H9 (cell line): ENCODE results near the gene TFEB. TPM values are rescaled to one million over a fixed set of nuclear protein-coding genes. Genes with fewer than 3 reads are reported as not detected.

Source experiments
- DNase-seq: peaks from one replicate; pipeline ENCODE4 v3.0.0-alpha.2; 2017
- H2AFZ ChIP-seq: one replicate; pipeline ENCODE4 v1.6.1; 2013; ENCODE audit warnings: mild to moderate bottlenecking, low read length, control low read depth, moderate library complexity
- H2AK5ac ChIP-seq: 2 replicates; pipeline ENCODE4 v1.6.1; 2013; ENCODE audit warnings: low read length, control low read depth, mixed read lengths; ENCODE audit not compliant: insufficient read length
- H2BK120ac ChIP-seq: one replicate; pipeline ENCODE4 v1.6.1; 2013; ENCODE audit warnings: low read depth, mild to moderate bottlenecking, low read length, control low read depth, inconsistent platforms; ENCODE audit not compliant: poor library complexity, severe bottlenecking
- H2BK12ac ChIP-seq: 2 replicates; pipeline ENCODE4 v1.6.1; 2013; ENCODE audit warnings: low read length, control low read depth, mixed read lengths, low read depth; ENCODE audit not compliant: insufficient read length
- H2BK15ac ChIP-seq: 2 replicates; pipeline ENCODE4 v1.6.1; 2013; ENCODE audit warnings: low read depth, low read length, control low read depth
- H2BK20ac ChIP-seq: one replicate; pipeline ENCODE4 v1.6.1; 2013; ENCODE audit warnings: low read depth, mild to moderate bottlenecking, low read length, control low read depth, inconsistent platforms; ENCODE audit not compliant: poor library complexity, severe bottlenecking
- H2BK5ac ChIP-seq: 2 replicates; pipeline ENCODE4 v1.6.1; 2013; ENCODE audit warnings: low read length, control low read depth, mixed read lengths; ENCODE audit not compliant: insufficient read length
- H3K14ac ChIP-seq: 2 replicates; pipeline ENCODE4 v1.6.1; 2013; ENCODE audit warnings: low read length, control low read depth; ENCODE audit not compliant: insufficient read depth
- H3K18ac ChIP-seq: 2 replicates; pipeline ENCODE4 v1.6.1; 2013; ENCODE audit warnings: low read depth, mild to moderate bottlenecking, mixed read lengths, low read length, control low read depth; ENCODE audit not compliant: insufficient read length
- H3K23ac ChIP-seq: 2 replicates; pipeline ENCODE4 v1.6.1; 2013; ENCODE audit warnings: low read length, control low read depth, mixed read lengths, low read depth; ENCODE audit not compliant: insufficient read length
- H3K23me2 ChIP-seq: 2 replicates; pipeline ENCODE4 v1.6.1; 2013; ENCODE audit warnings: low read depth, mild to moderate bottlenecking, mixed read lengths, low read length, control low read depth; ENCODE audit not compliant: insufficient read length, poor library complexity, severe bottlenecking
- H3K27ac ChIP-seq: 2 replicates; pipeline ENCODE4 v1.5.1; 2013; ENCODE audit warnings: low read length, control low read depth, mixed read lengths, low read depth; ENCODE audit not compliant: insufficient read length
- H3K27me3 ChIP-seq: 2 replicates; pipeline ENCODE4 v1.6.1; 2013; ENCODE audit warnings: low read length, control low read depth, inconsistent platforms; ENCODE audit not compliant: insufficient read depth
- H3K4ac ChIP-seq: 2 replicates; pipeline ENCODE4 v1.6.1; 2013; ENCODE audit warnings: low read depth, mild to moderate bottlenecking, control low read depth, inconsistent platforms, low read length, moderate library complexity
- H3K4me1 ChIP-seq: 2 replicates; pipeline ENCODE4 v1.6.1; 2013; ENCODE audit warnings: low read length, control low read depth, inconsistent platforms; ENCODE audit not compliant: insufficient read depth
- H3K4me2 ChIP-seq: 2 replicates; pipeline ENCODE4 v1.6.1; 2013; ENCODE audit warnings: low read length, control low read depth, mixed read lengths; ENCODE audit not compliant: insufficient read length, insufficient read depth
- H3K56ac ChIP-seq: 2 replicates; pipeline ENCODE4 v1.6.1; 2013; ENCODE audit warnings: low read depth, mild to moderate bottlenecking, mixed read lengths, low read length, control low read depth; ENCODE audit not compliant: insufficient read length
- H3K79me1 ChIP-seq: 2 replicates; pipeline ENCODE4 v1.6.1; 2013; ENCODE audit warnings: low read depth, mild to moderate bottlenecking, moderate library complexity, low read length, control low read depth, inconsistent platforms; ENCODE audit not compliant: insufficient read depth, poor library complexity, severe bottlenecking
- H3K79me2 ChIP-seq: 2 replicates; pipeline ENCODE4 v1.6.1; 2013; ENCODE audit warnings: low read length, control low read depth, inconsistent platforms; ENCODE audit not compliant: insufficient read depth
- H3K9ac ChIP-seq: 2 replicates; pipeline ENCODE4 v1.6.1; 2013; ENCODE audit warnings: low read length, control low read depth, mixed read lengths; ENCODE audit not compliant: insufficient read length; ENCODE audit errors: extremely low read depth
- H3K9me3 ChIP-seq: one replicate; pipeline ENCODE4 v1.6.1; 2013; ENCODE audit warnings: low read depth, low read length, inconsistent platforms; ENCODE audit not compliant: control insufficient read depth
- H3T11ph ChIP-seq: one replicate; pipeline ENCODE4 v1.6.1; 2013; ENCODE audit warnings: mild to moderate bottlenecking, low read length, control low read depth, inconsistent platforms
- H4K20me1 ChIP-seq: one replicate; pipeline ENCODE4 v1.6.1; 2013; ENCODE audit not compliant: control insufficient read depth, insufficient read length, insufficient read depth
- H4K5ac ChIP-seq: 2 replicates; pipeline ENCODE4 v1.6.1; 2013; ENCODE audit warnings: low read depth, mild to moderate bottlenecking, mixed read lengths, low read length, control low read depth; ENCODE audit not compliant: insufficient read length
- H4K8ac ChIP-seq: replicated peaks from 2 replicates; pipeline ENCODE4 v1.6.1; 2013; ENCODE audit warnings: low read length, control low read depth, mixed read lengths, low read depth; ENCODE audit not compliant: insufficient read length
- H4K91ac ChIP-seq: 2 replicates; pipeline ENCODE4 v1.6.1; 2013; ENCODE audit warnings: low read depth, mild to moderate bottlenecking, moderate library complexity, mixed read lengths, low read length, control low read depth; ENCODE audit not compliant: insufficient read length
- H3K27ac Mint-ChIP-seq, 3 experiments: 2 replicates in 2 of 3; 3 replicates in 1 of 3; pipeline ENCODE4 v1.8.0; 2020 to 2021; ENCODE audit warnings: mixed read lengths in 3 of 3, mild to moderate bottlenecking in 1 of 3, moderate library complexity in 1 of 3
- H3K27me3 Mint-ChIP-seq: 2 replicates; pipeline ENCODE4 v1.8.0; 2021; ENCODE audit warnings: low read depth, mild to moderate bottlenecking, moderate library complexity, mixed read lengths
- H3K36me3 Mint-ChIP-seq, 3 experiments: 2 replicates in 2 of 3; 3 replicates in 1 of 3; pipeline ENCODE4 v1.8.0; 2020 to 2021; ENCODE audit warnings: low read depth in 3 of 3, mixed read lengths in 3 of 3; ENCODE audit not compliant: insufficient read depth in 1 of 3
- H3K4me1 Mint-ChIP-seq, 2 experiments: 2 replicates each; pipeline ENCODE4 v1.8.0; 2020; ENCODE audit warnings: mixed read lengths in 2 of 2
- H3K4me3 Mint-ChIP-seq, 2 experiments: 2 replicates in 1 of 2; 3 replicates in 1 of 2; pipeline ENCODE4 v1.8.0; 2020 to 2021; ENCODE audit warnings: mild to moderate bottlenecking in 2 of 2, mixed read lengths in 2 of 2, moderate library complexity in 1 of 2
- H3K9me3 Mint-ChIP-seq, 2 experiments: 2 replicates in 1 of 2; 3 replicates in 1 of 2; pipeline ENCODE4 v1.8.0; 2020; ENCODE audit warnings: mild to moderate bottlenecking in 2 of 2, mixed read lengths in 2 of 2, moderate library complexity in 1 of 2
- CTCF ChIP-seq: fragments of 200-600 bp; sonication (generic); conservative IDR thresholded peaks from 3 replicates; pipeline ENCODE4 v1.8.0; 2021; ENCODE audit warnings: antibody characterized with exemption, mild to moderate bottlenecking
- WGBS: extraction: QIAGEN DNeasy Blood & Tissue Kit; methylation state at CpG from one replicate; pipeline ENCODE4 v1.1.7; 2013; ENCODE audit warnings: missing lambda C conversion rate, low lambda C conversion rate, mixed read lengths; ENCODE audit not compliant: insufficient read length; ENCODE audit errors: extremely low coverage; 5-methylcytosine and 5-hydroxymethylcytosine counted together
- total RNA-seq: library from RNA; stranded (reverse); gene quantifications from 2 replicates; pipeline ENCODE4 v1.2.1, GENCODE V29; 2021

Gene TFEB
- total RNA-seq, 1 experiment from 2014 or later, result 1.2 TPM

DNA sequence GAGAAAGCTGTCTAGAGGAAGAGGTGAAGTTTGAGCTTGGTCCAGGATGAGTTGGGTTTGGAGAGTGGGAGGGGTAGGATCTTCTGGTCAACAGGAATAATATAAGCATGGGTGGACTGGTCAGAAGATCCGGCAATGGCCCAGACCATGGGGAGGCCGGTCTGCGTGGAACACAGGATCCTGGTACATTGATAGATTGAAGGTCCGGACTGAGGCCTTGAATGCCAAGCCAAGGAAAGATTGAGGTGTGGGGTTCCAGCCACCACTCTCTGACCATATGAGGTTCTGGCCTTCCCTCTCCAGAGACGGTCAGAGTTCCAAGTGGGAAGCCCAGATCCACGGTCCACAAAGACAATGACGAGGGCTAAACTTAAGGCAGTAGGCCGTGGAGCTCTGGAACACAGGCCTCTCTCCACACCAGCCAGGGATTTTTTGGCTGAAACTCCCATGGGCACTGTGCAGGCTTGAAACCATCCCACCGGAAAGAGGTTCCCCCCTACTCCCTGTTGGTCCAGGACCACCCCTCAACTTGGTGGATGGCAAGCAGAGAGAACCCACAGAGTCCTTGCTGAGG lies 94.0 kb downstream of the TFEB start:
- no peak for TF ChIP-seq CTCF
- H4K91ac ChIP-seq, result no peak overlapping the region
- no peak overlapping the region for H2BK12ac ChIP-seq
- peaks cover 9% of the 10 kb centered on the region; the same call in 1 of the 2 replicates for H3K4me1 ChIP-seq
- no peak overlapping the region for H3K4me2 ChIP-seq
- peaks cover under 1% of the 10 kb centered on the region; the same call in 1 of the 2 replicates for H3K27me3 ChIP-seq
- no peak for DNase-seq
- H2BK20ac ChIP-seq, result no peak overlapping the region
- no peak overlapping the region for H4K8ac ChIP-seq
- H3K27ac Mint-ChIP-seq, result no peak overlapping the region
- H3K79me1 ChIP-seq, result no peaks in the 10 kb centered on the region
- no peak overlapping the region for H3K23ac ChIP-seq
- peak overlapping the region in 1 of 2 experiments; percentile 24; a peak in 1 of 5 replicates for H3K4me3 Mint-ChIP-seq
- peaks cover 63 to 69% of the 10 kb centered on the region in 2 experiments for H3K4me1 Mint-ChIP-seq
- no peak overlapping the region for H3T11ph ChIP-seq
- no peak overlapping the region for H3K27ac ChIP-seq
- no peak overlapping the region for H3K18ac ChIP-seq
- H3K23me2 ChIP-seq, result peaks cover 18% of the 10 kb centered on the region
- peaks cover 16 to 22% (median 18%) of the 10 kb centered on the region in 3 experiments for H3K36me3 Mint-ChIP-seq
- no peak overlapping the region for H3K9ac ChIP-seq
- H3K56ac ChIP-seq, result no peak overlapping the region
- H3K9me3 ChIP-seq, result no peaks in the 10 kb centered on the region
- no peak overlapping the region for H3K14ac ChIP-seq
- H3K9me3 Mint-ChIP-seq, result no peaks in the 10 kb centered on the region; a peak in 1 of 5 replicates
- no peak overlapping the region for H2AFZ ChIP-seq
- H3K27me3 Mint-ChIP-seq, result peaks cover 45% of the 10 kb centered on the region
- H2BK15ac ChIP-seq, result no peak overlapping the region
- H2BK5ac ChIP-seq, result no peak overlapping the region
- H3K4ac ChIP-seq, result no peak overlapping the region
- H2BK120ac ChIP-seq, result no peak overlapping the region
- H2AK5ac ChIP-seq, result no peak overlapping the region
- no CpG with 5 or more reads among the region's 9 CpGs for WGBS
- no peak overlapping the region for H4K5ac ChIP-seq
- no peaks in the 10 kb centered on the region for H4K20me1 ChIP-seq
- H3K79me2 ChIP-seq, result no peaks in the 10 kb centered on the region; the same call in 1 of the 2 replicates
